Cerebellar nuclear complex (tissue), 1 donor: ENCODE results near the gene CHCHD4.
"Not testable (repeated sequence)": the region's sequence is repeated elsewhere in the genome, so short reads cannot be mapped to it uniquely, and the experiment has no call there.

ENCODE experiments used
- DNase-seq, 2 experiments: peaks; one replicate each; lab custom pipeline; 2025; lab: John Stamatoyannopoulos, UW

The CHCHD4 gene

DNA sequence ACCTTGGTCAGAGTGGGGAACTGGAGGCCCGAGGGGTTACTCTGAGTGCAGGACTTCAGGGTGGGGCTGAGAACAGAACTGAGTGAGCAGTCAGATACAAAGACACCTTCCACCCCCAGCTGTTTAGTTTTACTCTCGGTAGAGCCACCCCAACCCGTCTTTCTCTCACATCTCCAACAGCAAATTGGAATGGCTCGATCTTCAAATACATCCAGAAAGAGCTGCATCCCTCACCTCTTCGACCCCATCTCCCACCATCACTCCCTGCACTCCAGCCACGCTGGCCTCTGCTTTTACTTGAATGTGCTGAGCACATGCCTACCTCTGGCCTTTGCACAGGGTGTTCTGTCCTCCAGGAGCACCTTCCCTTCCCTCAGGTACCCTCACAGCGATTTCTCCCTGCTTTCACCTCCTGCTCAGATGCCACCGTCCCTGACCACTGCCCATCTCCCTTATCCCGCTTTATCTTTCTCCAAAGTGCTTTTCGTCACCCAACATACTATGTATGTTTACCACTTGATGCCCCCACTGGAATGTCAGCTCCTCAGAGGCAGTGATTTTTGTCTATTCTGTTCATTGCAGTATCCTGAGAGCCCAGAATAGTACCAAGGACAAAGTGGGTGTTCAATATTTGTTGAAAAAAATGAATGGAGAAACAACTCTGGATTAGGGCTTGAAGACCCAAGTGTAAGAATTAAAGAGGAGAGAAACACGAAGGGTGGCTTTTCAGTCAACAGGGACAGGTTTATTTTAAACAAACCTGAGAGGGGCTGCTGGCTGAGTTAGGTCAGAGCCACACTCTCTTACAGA lies 4.4 kb downstream of the CHCHD4 start:
- DNase-seq = no peak

DNA sequence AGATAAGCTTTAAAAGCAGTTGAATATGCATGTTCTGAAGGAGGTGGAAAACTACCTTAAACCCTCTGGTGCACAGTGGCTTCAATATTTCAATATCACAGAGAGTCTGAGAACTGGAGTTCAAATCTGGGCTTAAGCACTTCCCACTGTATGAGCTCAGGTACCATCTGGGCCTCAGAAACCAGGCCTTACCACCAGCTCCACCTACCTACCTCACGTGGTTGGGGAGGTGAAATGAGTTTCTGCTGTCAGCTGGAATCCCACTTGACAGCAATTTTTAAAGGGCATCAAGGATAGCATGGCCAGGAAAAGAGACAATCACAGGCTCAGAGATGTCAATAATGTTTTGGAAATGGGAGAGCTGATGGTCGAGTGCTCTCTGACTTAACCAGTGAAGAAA lies 5.0 kb downstream of the CHCHD4 start:
- no peak for DNase-seq

DNA sequence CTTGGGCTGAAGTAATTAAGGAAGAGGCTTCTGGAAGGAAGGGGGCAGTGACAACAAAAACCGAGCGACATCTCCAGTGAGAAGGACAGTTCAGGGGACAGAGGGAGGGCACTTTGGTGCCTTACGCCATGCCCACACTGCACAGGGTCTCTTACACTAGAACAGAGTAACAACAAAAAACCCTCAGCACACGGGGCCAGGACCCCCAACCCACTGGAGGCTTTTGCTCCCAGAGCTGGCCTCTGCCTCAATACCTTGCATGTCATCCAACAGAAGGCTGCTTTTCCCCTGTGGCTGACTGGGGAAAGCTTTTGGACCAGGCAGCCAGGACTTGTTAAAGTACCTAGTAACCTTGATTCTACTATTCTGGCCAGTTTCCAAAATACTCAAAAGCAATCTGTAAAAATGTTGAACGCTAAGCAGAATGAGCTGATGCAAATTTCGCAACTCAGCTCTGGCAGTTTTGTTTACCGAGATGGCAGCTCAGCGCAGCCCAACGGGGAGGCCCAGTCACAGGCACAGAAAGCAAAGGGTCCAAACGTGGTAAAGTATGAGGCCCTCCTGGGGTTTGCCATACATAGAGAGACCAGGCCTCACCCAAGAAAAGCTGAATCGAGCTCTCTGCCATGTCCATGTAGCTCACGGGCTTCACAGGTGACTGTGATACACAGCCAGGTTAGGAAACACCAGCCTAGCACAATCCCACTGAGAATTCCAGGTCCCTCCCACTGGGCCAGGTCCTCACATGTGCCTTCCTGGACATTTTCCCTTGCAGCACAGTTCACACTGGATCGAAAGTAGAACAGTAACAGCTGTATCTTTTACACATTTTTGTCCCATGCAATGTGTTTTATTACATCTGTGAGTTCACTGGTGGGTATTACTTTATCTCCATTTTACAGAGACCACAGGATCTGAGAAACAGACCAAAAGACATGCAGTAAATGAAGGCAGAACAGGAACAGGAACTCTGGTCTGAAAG lies 6.0 kb downstream of the CHCHD4 start:
- DNase-seq = no peak

DNA sequence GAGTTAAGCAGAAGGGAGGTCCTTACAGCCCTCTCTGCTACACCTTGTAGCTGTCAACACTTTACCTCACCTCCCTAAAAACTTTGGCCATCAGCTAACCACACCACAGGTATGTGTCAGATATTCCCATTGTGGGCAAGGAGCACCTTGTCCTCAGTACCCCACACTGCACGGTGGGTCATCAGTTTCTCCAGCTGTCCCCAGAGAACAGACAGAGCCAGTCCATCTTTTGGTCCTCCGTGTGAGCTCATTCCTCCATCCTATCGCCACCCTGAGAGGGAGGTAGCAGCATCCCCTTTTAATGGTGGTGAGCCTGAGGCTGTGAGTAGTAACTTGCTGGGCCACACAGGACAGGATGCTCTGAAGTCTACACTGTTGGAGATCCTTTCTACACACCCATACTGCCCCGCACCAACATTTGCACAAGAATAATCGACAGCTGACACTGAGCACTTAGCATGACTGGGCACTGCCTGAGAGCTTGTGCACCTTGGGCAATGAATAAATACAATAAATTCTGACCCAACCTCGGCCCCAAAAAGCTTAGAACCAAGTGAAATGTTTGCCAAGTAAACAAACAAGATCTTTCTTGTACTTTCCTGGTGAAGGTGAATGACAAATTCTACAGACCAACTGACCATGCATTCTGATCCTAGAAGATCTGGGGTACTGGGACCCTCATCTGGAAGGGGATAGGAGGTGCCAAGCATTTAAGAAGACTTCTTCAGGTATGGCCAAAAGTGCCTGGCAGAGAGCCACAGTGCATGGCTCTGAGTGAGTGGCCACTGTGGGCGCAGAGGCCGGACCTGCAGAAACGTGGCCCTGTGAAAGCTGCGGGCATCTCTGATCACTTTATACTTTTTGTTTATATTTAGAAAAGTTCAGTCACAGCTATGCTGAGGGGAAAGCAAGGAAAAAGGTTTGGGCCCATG lies 6.9 kb downstream of the CHCHD4 start:
- no peak for DNase-seq

DNA sequence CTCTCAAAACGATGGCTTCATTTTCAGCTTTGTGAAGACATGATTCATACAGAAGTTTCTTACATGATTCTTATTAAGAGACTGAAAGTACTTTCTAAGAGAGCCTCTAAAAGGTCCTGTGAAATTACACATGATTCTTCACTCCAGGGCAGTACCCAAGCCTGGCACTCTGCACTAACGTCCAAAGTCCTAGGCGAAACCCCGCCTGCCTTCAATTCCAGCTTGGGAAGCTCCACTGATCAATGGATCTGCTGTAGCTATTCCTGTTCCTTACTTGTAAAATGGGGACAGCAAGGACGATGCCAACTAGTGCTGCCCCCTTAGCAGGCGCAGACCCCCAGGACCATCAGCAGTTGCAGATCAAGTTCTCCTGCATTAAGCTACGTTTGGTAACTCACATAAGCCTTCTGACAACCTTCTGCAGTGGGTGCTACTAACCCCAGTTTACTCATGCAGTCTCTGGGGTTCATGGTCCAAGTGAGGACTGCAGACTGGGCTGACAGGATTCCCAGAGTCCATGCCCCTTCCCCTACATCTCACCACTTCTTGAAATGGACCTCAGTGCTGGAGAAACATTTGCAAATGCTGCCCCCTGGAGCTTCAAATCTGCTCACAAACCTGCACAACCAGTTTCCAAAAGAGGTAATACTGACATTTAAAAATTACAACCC lies 10.6 kb downstream of the CHCHD4 start:
- no peak for DNase-seq

DNA sequence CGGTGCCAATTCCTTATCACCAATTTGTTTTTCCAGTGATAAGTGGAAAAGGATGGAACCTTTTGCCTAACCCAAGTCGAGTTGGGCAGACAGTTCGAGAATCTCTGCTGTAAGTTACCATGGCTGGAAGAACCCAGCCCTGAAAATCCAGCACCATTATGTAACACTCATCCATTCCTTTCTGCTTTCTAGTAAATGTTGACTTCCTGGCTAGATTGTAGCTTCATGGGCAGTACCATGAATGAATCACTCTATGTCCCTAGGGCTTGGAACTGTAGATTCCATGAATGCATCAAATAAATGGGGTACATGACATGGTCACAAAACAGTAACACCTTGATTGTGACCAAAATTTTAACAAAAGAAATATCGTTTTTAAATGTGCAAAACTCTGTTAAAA lies 14.0 kb downstream of the CHCHD4 start:
- no peak for DNase-seq

DNA sequence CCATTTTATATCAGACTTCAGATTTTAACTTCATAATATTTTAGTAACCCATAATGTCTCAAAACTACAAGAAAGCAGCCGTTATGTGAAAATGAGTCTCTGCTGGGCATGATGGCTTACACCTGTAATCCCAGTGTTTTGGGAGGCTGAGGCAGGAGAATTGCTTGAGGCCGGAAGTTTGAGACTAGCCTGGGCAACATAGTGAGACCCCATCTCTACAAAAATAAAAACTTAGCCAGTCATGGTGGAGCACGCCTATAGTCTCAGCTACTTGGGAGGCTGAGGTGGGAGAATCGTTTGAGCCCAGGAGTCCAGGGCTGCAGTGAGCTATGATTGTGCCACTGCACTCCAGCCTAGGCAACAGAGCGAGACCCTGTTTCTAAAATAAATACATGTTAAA lies 14.8 kb downstream of the CHCHD4 start:
- DNase-seq = not testable (repeated sequence)

DNA sequence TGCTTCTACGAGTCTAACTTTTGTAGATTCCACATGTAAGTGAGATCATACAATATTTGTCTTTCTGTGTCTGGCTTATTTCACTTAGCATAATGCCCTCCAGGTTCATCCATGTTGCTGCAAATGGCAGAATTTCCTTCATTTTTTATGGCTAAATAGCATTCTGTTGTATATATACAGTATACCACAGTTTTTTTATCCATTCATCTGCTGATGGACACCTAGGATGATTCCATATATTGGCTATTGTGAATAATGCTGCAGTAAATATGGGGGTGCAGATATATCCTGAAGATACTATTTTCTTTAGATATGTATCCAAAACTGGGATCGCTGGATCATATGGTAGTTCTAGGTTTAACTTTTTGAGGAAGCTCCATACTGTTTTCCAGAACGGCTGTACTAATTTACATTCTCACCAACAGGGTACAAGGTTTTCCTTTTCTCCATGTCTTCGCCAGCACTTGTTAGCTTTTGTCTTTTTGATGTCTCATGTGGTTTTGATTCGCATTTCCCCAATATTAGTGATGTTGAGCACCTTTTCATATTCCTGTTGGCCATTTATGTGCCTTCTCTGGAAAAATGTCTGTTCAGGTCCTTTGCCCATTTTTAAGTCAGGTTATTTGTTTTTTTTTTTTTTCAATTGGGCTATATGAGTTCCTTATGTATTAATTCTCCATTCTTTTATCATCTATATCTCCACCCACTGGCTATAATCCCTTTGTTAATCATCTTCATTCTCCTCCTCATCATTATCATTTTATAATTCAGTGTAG lies 26.9 kb downstream of the CHCHD4 start:
- no peak for DNase-seq

DNA sequence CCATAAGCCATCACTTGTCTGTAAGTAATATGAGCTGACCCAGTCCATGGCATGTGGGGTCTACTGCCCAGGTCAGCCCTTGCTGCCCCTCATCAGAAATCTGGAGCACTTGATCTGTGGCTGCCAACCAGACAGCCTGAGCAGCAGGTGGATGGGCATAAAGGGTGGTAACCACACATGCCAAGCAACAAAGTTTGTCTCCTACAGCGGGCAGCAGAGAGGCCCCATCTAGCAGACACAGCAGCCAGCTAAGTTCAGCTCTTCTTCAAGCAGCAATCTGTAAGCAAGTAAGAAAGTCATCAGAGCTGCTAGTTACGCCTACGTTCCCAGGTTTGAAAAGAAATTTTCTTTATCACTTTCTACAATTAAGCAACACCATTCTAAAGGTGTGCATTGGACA lies 27.9 kb downstream of the CHCHD4 start:
- DNase-seq = no peak

DNA sequence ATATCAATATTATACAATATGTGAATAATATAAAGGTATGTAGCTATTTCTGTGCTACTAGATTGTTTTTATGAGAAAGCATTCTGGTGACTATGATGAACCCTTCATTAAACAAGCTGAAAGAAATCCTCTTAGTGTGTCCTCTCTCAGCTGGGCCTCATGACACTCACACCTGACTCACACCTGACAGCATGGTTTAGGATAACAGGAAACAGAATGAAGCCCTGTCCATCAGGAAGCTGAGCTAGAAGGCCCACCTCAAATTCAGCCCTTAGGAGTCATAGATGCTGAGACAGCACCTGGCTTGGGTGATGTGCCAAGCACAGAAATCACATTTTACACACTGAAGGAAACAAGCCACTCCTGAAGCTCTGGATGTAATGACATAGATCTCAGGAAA lies 30.8 kb downstream of the CHCHD4 start:
- no peak for DNase-seq

DNA sequence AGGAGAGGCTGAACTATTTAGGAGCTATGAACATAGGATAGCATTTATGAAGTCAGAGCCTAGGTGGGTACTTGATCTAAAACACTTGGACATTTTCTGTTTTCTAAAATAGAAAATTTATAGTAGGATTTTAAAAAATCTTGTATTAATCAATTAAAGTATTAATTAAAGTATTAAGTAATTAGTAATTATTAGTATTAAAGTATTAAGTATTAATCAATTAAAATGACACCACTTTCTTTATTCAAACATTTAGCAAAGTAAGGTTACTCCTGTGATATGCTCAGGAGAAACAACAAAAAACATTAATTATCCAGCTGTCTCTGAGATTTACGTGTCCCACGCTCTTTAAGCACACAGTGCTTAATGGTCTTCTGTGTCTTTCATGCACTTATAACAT lies 32.2 kb downstream of the CHCHD4 start:
- no peak for DNase-seq

DNA sequence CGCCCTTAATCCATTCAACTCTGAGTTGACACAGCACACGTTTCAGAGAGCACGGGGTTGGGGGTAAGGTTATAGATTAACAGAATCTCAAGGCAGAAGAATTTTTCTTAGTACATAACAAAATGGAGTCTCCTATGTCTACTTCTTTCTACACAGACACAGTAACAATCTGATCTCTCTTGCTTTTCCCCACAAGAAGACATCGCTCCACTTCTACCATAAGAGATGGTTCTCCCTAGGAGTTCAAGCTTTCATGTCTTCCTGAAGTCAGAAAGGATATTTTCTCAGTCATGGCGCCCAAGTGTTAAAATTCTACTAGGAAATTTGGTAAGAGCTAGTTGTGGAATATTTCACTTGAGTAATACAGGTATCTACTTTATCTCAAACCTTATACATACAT lies 32.7 kb downstream of the CHCHD4 start:
- DNase-seq = not testable (repeated sequence)

DNA sequence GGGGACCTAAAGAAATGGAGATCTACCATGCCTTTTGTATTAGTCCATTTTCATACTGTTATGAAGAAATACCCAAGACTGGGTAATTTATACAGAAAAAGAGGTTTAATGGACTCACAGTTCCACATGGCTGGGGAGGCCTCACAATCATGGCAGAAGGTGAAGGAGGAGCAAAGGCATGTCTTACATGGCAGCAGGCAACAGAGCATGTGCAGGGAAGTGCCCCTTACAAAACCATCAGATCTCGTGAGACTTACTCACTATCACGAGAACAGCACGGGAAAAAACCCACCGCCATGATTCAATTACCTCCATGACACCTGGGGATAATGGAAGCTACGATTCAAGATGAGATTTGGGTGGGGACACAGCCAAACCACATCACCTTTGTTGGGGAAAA lies 37.2 kb downstream of the CHCHD4 start:
- not testable (repeated sequence) for DNase-seq

DNA sequence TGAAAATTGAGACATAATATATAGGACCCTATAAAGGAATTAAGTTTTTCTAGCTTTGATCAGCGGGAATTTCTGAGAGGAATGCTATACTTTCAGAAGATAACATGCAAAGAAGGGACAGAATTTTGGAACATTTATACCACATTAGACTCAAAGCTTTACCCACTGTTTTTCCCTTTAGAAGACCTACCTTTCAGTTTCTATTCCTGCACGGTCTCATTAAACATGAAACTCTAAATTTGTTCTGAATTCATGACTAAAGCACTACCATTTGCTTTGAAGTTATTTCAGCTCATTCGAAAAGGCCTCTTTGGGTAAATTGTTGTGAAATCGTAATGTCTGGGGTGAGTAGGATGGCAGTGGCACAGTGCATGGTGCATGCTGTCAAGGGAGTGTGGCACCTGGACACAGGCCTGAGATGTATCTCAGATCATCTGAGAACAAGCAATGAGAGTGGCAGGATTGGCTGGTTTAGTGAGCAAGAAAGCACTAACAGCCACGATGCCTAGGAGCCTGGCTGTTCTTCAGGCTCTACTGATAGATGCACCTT lies 42.5 kb downstream of the CHCHD4 start:
- DNase-seq = no peak

DNA sequence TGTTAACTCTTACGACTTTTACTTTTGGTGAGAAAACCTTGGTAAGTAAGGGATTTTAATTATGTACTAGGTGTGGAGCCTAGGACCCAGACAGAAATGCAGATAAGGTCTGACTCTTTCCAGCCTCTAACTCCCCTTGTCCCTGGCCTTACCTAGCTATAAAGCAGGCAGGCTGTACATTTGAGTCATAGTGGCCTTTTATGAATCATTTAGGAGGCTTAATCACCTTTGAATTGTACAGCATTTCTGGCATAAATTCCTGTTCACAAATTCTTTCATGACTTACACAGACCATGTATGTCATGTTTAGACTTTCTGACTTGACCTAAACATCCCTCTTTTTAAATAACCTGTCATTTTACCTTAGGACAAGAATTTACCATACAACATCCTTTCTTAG lies 47.4 kb downstream of the CHCHD4 start:
- DNase-seq = no peak

DNA sequence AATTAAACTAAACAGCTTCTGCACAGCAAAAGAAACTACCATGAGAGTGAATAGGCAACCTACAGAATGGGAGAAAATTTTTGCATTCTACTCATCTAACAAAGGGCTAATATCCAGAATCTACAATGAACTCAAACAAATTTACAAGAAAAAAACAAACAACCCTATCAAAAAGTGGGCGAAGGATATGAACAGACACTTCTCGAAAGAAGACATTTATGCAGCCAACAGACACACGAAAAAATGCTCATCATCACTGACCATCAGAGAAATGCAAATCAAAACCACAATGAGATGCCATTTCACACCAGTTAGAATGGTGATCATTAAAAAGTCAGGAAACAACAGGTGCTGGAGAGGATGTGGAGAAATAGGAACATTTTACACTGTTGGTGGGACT lies 49.4 kb downstream of the CHCHD4 start:
- DNase-seq = not testable (repeated sequence)

DNA sequence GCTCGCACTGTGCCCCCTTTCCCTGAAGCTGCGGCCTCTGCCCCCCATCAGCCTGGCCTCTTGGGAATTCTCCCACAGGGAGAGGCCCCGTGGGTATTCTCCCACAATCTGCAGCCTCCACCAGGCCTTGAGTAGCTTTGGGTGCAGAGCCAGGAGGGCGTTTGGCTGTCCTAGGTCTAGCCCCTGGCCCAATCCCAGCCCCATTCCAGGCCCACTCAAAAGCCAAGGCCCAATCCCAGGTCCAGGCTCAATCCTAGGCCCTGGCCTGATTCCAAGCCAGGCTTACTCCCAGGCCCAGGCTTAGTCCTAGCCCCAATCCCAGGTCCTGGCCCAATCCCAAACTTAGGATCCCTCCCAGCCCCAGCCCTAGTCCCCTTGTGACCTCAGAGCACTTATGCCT lies 59.8 kb downstream of the CHCHD4 start:
- DNase-seq = no peak

DNA sequence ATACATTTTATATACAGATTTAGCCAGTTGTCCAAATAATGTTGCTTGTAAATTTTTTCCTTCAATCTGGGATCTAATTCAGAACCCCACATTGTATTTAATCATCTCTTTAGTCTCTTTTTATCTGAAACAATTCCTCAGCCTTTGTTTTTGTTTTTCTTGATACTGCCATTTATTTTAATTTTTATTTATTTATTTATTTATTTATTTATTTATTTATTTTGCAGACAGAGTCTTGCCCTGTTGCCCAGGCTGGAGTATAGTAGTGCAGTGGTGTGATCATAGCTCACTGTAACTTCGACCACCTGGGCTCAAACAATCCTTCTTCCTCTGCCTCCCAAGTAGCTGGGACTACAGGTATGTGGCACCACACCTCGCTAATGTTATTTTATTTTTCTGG lies 61.5 kb downstream of the CHCHD4 start:
- DNase-seq = no peak
